Thyroid gland (tissue), 4 donors: ENCODE measurements around the gene TTC33. TPM values are rescaled to one million over a fixed set of nuclear protein-coding genes. Genes with fewer than 3 reads are reported as not detected.

Experiments
- DNase-seq, 2 donors: peaks; one replicate each; pipeline ENCODE4 v3.0.0-alpha.2; 2019
- H3K27ac ChIP-seq, 3 donors: fragments of 200-600 bp; sonication (generic); 1 replicate in 2 of 3; 2 replicates in 1 of 3; pipeline ENCODE4 v1.5.1; 2016 to 2019; ENCODE audit warnings: mild to moderate bottlenecking in 1 of 3, moderate library complexity in 1 of 3
- H3K27me3 ChIP-seq: fragments of 200-600 bp; sonication (generic); one replicate; pipeline ENCODE4 v1.5.1; 2019
- H3K36me3 ChIP-seq, 2 donors: fragments of 200-600 bp; sonication (generic); one replicate each; pipeline ENCODE4 v1.5.1; 2016 to 2019
- H3K4me1 ChIP-seq, 2 donors: fragments of 200-600 bp; sonication (generic); one replicate each; pipeline ENCODE4 v1.5.1; 2017 to 2019
- H3K4me3 ChIP-seq, 3 donors: fragments of 200-600 bp; sonication (generic); replicated peaks in 1 of 3; 1 replicate in 2 of 3; 2 replicates in 1 of 3; pipeline ENCODE4 v1.5.1; 2016; ENCODE audit warnings: mild to moderate bottlenecking in 1 of 3
- H3K9me3 ChIP-seq: fragments of 200-600 bp; sonication (generic); one replicate; pipeline ENCODE4 v1.5.1; 2017
- POLR2A ChIP-seq, 2 donors: fragments of 450-650 bp; IDR thresholded peaks; one replicate each; pipeline ENCODE4 v1.6.1; 2017; ENCODE audit warnings: antibody characterized with exemption in 2 of 2, mild to moderate bottlenecking in 2 of 2, moderate library complexity in 1 of 2
- WGBS, 2 donors: methylation state at CpG; one replicate each; pipeline ENCODE4 v1.1.5; 2017; 5-methylcytosine and 5-hydroxymethylcytosine counted together
- intact Hi-C: fragments of 100-400 bp; cut with DNase I; formaldehyde crosslinking; loops from one replicate; pipeline ENCODE4 v1.15.1; 2023
- total RNA-seq, 4 donors: library from RNA; depleted of rRNA; stranded (reverse); fragments of >200 nt; gene quantifications; one replicate each; pipeline ENCODE4 v1.2.3, GENCODE V29; 2016
- TF ChIP-seq, protein P1 (sequence below), 6 experiments: fragments of 200-600 bp in 3 of 6; fragments of 450-650 bp in 3 of 6; sonication (generic) in 3 of 6; IDR thresholded peaks; one replicate each; pipeline ENCODE4 v1.5.1; 2016 to 2019; ENCODE audit warnings: antibody characterized with exemption in 6 of 6, mild to moderate bottlenecking in 2 of 6, inconsistent platforms in 1 of 6, moderate library complexity in 1 of 6

Gene TTC33
- total RNA-seq, 4 donors from 2014 or later = 18.7 to 35.2 (median 24.9) TPM

- H3K27ac ChIP-seq = peak overlapping the region in 1 of 3 donors; percentile 59
- DNase-seq = peak; percentile 47 to 51
- no peaks in the 10 kb centered on the region for H3K36me3 ChIP-seq
- no peak overlapping the region for H3K4me3 ChIP-seq
- intact Hi-C loops = no loop called here
- no peaks in the 10 kb centered on the region for H3K9me3 ChIP-seq
- TF ChIP-seq, protein P1, sequence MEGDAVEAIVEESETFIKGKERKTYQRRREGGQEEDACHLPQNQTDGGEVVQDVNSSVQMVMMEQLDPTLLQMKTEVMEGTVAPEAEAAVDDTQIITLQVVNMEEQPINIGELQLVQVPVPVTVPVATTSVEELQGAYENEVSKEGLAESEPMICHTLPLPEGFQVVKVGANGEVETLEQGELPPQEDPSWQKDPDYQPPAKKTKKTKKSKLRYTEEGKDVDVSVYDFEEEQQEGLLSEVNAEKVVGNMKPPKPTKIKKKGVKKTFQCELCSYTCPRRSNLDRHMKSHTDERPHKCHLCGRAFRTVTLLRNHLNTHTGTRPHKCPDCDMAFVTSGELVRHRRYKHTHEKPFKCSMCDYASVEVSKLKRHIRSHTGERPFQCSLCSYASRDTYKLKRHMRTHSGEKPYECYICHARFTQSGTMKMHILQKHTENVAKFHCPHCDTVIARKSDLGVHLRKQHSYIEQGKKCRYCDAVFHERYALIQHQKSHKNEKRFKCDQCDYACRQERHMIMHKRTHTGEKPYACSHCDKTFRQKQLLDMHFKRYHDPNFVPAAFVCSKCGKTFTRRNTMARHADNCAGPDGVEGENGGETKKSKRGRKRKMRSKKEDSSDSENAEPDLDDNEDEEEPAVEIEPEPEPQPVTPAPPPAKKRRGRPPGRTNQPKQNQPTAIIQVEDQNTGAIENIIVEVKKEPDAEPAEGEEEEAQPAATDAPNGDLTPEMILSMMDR (IDR thresholded peaks at IDR 0.05) = no peak
- TF ChIP-seq POLR2A (IDR thresholded peaks at IDR 0.05) = no peak
- H3K4me1 ChIP-seq = peaks cover 13 to 15% of the 10 kb centered on the region in 2 donors
- no peaks in the 10 kb centered on the region for H3K27me3 ChIP-seq
- WGBS, 2 donors = 34 to 37% methylated on average over 11 of the region's 11 CpGs
Measured at GRCh38 chr5:40606077-40606765, 149.5 kb downstream of the TTC33 start.

DNA sequence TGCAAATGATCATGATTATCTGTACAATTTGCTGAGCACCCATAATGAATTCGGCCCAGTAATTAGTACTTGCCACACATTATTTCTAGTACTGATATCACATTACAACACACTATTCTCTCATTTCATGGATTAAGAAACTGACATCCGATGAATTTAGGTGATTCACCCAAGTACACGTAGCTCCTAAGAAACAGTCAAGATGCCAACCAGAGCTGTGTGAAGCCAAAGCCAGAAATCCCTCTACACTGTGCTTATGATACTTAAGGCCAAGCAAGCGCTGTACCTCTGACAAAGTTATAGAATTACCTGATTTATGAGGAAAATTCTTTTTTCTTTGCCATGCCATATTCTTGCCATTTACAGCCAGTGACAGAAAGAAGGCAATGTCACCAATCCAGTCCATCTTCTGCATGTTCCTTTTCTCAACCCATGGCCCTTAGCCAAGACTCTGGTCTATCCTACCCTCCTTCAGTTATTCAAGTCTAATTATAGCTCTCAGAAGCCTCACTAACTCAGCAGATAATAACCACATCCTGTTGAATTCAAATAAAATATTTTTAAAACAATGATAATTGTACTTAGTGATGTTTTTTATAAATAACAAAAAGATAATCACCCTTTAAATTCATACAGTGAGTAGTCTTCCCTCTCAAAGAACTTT, 150.3 kb downstream of the TTC33 start:
- H3K4me3 ChIP-seq = no peak overlapping the region
- peaks cover 13 to 15% of the 10 kb centered on the region in 2 donors for H3K4me1 ChIP-seq
- peak overlapping the region in 1 of 3 donors; percentile 59 for H3K27ac ChIP-seq
- H3K9me3 ChIP-seq = no peaks in the 10 kb centered on the region
- 95% methylated on average over 4 of the region's 4 CpGs for WGBS, 2 donors
- no peaks in the 10 kb centered on the region for H3K36me3 ChIP-seq
- intact Hi-C loops = no loop called here
- TF ChIP-seq, protein P1 (IDR thresholded peaks at IDR 0.05) = no peak
- no peak for TF ChIP-seq POLR2A (IDR thresholded peaks at IDR 0.05)
- peak; percentile 4 to 7 for DNase-seq
- H3K27me3 ChIP-seq = no peaks in the 10 kb centered on the region

GRCh38 chr5:40603378-40603777, 152.4 kb downstream of the TTC33 start:
- WGBS, 2 donors = 86 to 100% methylated on average over 1 of the region's 1 CpG
- H3K27me3 ChIP-seq = no peaks in the 10 kb centered on the region
- intact Hi-C loops = no loop called here

GRCh38 chr5:40601198-40601868, 154.4 kb downstream of the TTC33 start:
- no peak overlapping the region for H3K4me3 ChIP-seq
- DNase-seq = no peak
- TF ChIP-seq POLR2A (IDR thresholded peaks at IDR 0.05) = no peak
- TF ChIP-seq, protein P1 (IDR thresholded peaks at IDR 0.05) = no peak
- peaks cover 8 to 10% of the 10 kb centered on the region in 2 donors for H3K4me1 ChIP-seq
- H3K9me3 ChIP-seq = no peaks in the 10 kb centered on the region
- H3K27ac ChIP-seq = no peak overlapping the region
- no peaks in the 10 kb centered on the region for H3K36me3 ChIP-seq
- intact Hi-C loops = no loop called here
- no peaks in the 10 kb centered on the region for H3K27me3 ChIP-seq

More at GRCh38 chr5:40603378-40603777, 152.4 kb downstream of the TTC33 start:
- peaks cover 13 to 15% of the 10 kb centered on the region in 2 donors for H3K4me1 ChIP-seq
- H3K9me3 ChIP-seq = no peaks in the 10 kb centered on the region
- DNase-seq = no peak
- H3K36me3 ChIP-seq = no peaks in the 10 kb centered on the region
- TF ChIP-seq, protein P1 (IDR thresholded peaks at IDR 0.05) = no peak
- TF ChIP-seq POLR2A (IDR thresholded peaks at IDR 0.05) = no peak
- H3K4me3 ChIP-seq = no peak overlapping the region
- H3K27ac ChIP-seq = no peak overlapping the region
